ENCODE data around the gene DUSP22.

DUSP22 gene

DNA sequence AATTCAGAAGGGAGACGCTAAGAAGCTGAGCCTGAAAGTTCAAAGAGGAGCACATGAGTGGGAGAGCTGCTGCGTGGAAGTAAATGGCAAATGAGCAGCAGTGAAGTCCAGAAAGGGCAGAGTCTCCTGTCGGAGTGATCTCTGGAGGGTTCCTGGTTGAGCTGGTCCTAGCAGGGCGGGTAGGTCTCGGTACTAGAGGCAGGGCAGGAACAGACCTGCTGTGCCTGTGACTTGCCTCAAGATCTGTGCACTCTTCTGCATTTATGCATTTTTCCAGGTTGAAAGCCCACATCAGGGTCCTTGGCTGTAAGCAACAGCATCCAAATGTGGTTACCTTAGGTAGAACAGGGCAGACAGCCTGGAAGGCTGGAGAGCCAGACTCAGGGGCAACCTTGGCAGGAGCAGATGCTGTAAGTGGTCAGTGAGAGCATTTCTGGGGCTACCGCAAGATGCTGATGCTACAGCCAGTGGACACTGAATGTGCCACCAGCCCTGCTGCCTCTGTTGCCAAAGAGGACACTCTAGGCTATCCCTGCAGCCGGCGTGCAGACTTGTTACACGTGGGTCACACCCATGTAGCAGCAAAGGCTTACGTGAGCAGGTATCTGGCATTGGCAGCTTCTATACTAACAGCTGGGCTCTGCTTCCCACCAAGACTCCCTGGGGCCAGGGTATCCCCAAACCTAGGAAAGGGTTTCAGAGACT lies 8.4 kb downstream of the DUSP22 start:
- H3K79me2 ChIP-seq (ENCODE audit: control insufficient read depth, insufficient read depth, low read length) = peaks cover 2% of the 10 kb centered on the region
- H3K4me3 ChIP-seq (ENCODE audit: low read length) = no peak overlapping the region
- H3K23ac ChIP-seq (ENCODE audit: low read length) = no peak overlapping the region
- no peak overlapping the region for H2AK5ac ChIP-seq (ENCODE audit: low read length)
- no peak overlapping the region for H4K5ac ChIP-seq (ENCODE audit: low read length)
- no peak overlapping the region for H3K18ac ChIP-seq (ENCODE audit: low read length)
- no peak overlapping the region for H3K56ac ChIP-seq (ENCODE audit: low read length)
- H3K4me1 ChIP-seq (ENCODE audit: control insufficient read depth, low read depth, low read length) = no peaks in the 10 kb centered on the region
- no peaks in the 10 kb centered on the region for H3K27me3 ChIP-seq (ENCODE audit: insufficient read depth, low read length, poor library complexity)
- H3K36me3 ChIP-seq (ENCODE audit: control insufficient read depth, insufficient read depth, low read length) = no peaks in the 10 kb centered on the region
- H2BK120ac ChIP-seq (ENCODE audit: low read depth, low read length) = no peak overlapping the region
- H2BK5ac ChIP-seq (ENCODE audit: low read length) = no peak overlapping the region
- no peak overlapping the region for H3K27ac ChIP-seq (ENCODE audit: low read depth, low read length)
- H2BK15ac ChIP-seq (replicated peaks; ENCODE audit: low read depth) = no peak overlapping the region
- no peak overlapping the region for H3K9ac ChIP-seq (ENCODE audit: low read length)
- no peak for DNase-seq
- H3K79me1 ChIP-seq (ENCODE audit: low read length) = peaks cover 10% of the 10 kb centered on the region
- no CpG with 5 or more reads among the region's 10 CpGs for WGBS (ENCODE audit: extremely low coverage, insufficient coverage, low lambda C conversion rate)
- no peak overlapping the region for H4K8ac ChIP-seq (ENCODE audit: low read depth, low read length)
- no peak overlapping the region for H3K4ac ChIP-seq (ENCODE audit: low read depth, low read length)
- no peak overlapping the region for H3K4me2 ChIP-seq (ENCODE audit: low read length)

GRCh38 chr6:301526-301925 lies 9.2 kb downstream of the DUSP22 start:
- no CpG with 5 or more reads among the region's 8 CpGs for WGBS (ENCODE audit: extremely low coverage, insufficient coverage, low lambda C conversion rate)

DNA sequence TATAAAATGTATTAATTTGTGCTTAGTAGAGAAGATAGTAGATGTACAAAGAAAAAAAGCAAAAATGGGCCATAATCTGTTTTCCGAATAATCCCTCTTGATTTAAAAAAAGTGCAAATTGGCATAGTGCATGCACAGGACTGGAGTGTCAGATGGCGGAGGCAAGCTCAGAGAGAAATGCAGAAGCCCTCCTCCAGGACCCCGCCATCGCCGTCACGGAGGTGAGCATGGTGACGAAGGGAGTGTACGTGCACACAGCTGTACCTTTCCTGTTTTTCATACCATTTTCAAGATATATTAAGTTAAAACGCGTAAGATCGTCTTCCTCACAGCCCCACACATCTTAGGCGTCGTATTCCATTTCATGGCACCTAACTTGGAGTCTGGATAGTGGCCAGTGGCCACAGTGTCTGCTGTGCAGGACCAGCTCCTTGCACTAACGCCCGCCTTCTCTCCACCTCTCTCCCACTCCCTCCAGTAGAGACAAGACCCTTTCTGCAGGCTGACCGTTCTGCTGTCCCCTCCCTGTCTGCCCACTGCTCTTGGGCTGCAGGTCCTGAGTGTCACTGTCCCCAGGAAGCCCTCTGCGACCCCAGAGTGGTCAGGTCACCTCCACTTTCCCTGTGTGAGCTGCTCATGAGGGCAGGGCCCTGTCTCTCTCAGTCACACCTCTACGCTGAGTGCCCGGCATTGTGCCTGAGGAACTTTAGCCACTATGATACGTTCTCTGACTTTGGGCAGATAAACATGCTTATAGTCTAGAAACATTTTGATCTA lies 9.8 kb downstream of the DUSP22 start:
- WGBS (ENCODE audit: extremely low coverage, insufficient coverage, low lambda C conversion rate) = no CpG with 5 or more reads among the region's 20 CpGs
- no peaks in the 10 kb centered on the region for H3K27me3 ChIP-seq (ENCODE audit: insufficient read depth, low read length, poor library complexity)
- H3K56ac ChIP-seq (ENCODE audit: low read length) = no peak overlapping the region
- no peak overlapping the region for H3K4ac ChIP-seq (ENCODE audit: low read depth, low read length)
- no peak for DNase-seq
- H3K23ac ChIP-seq (ENCODE audit: low read length) = no peak overlapping the region
- H3K79me2 ChIP-seq (ENCODE audit: control insufficient read depth, insufficient read depth, low read length) = no peaks in the 10 kb centered on the region
- H4K5ac ChIP-seq (ENCODE audit: low read length) = no peak overlapping the region
- no peak overlapping the region for H2BK15ac ChIP-seq (replicated peaks; ENCODE audit: low read depth)
- no peak overlapping the region for H4K8ac ChIP-seq (ENCODE audit: low read depth, low read length)
- H3K9ac ChIP-seq (ENCODE audit: low read length) = no peak overlapping the region
- peaks cover 4% of the 10 kb centered on the region for H3K79me1 ChIP-seq (ENCODE audit: low read length)
- H2AK5ac ChIP-seq (ENCODE audit: low read length) = no peak overlapping the region
- H3K4me2 ChIP-seq (ENCODE audit: low read length) = no peak overlapping the region
- no peak overlapping the region for H2BK5ac ChIP-seq (ENCODE audit: low read length)
- H3K18ac ChIP-seq (ENCODE audit: low read length) = no peak overlapping the region
- H3K27ac ChIP-seq (ENCODE audit: low read depth, low read length) = no peak overlapping the region
- no peaks in the 10 kb centered on the region for H3K4me1 ChIP-seq (ENCODE audit: control insufficient read depth, low read depth, low read length)
- no peaks in the 10 kb centered on the region for H3K36me3 ChIP-seq (ENCODE audit: control insufficient read depth, insufficient read depth, low read length)
- H2BK120ac ChIP-seq (ENCODE audit: low read depth, low read length) = no peak overlapping the region
- no peak overlapping the region for H3K4me3 ChIP-seq (ENCODE audit: low read length)

More at GRCh38 chr6:301526-301925, 9.2 kb downstream of the DUSP22 start:
- no peak overlapping the region for H3K18ac ChIP-seq (ENCODE audit: low read length)
- DNase-seq = no peak
- no peak overlapping the region for H3K4me2 ChIP-seq (ENCODE audit: low read length)
- no peak overlapping the region for H3K4me3 ChIP-seq (ENCODE audit: low read length)
- no peak overlapping the region for H2BK5ac ChIP-seq (ENCODE audit: low read length)
- no peak overlapping the region for H3K23ac ChIP-seq (ENCODE audit: low read length)
- no peaks in the 10 kb centered on the region for H3K27me3 ChIP-seq (ENCODE audit: insufficient read depth, low read length, poor library complexity)
- no peak overlapping the region for H3K4ac ChIP-seq (ENCODE audit: low read depth, low read length)
- H3K27ac ChIP-seq (ENCODE audit: low read depth, low read length) = no peak overlapping the region
- no peak overlapping the region for H4K8ac ChIP-seq (ENCODE audit: low read depth, low read length)
- no peak overlapping the region for H2BK120ac ChIP-seq (ENCODE audit: low read depth, low read length)
- no peak overlapping the region for H3K9ac ChIP-seq (ENCODE audit: low read length)
- no peaks in the 10 kb centered on the region for H3K36me3 ChIP-seq (ENCODE audit: control insufficient read depth, insufficient read depth, low read length)
- no peak overlapping the region for H2AK5ac ChIP-seq (ENCODE audit: low read length)
- no peak overlapping the region for H3K56ac ChIP-seq (ENCODE audit: low read length)
- H2BK15ac ChIP-seq (replicated peaks; ENCODE audit: low read depth) = no peak overlapping the region
- H4K5ac ChIP-seq (ENCODE audit: low read length) = no peak overlapping the region
- peaks cover 7% of the 10 kb centered on the region for H3K79me1 ChIP-seq (ENCODE audit: low read length)
- no peaks in the 10 kb centered on the region for H3K4me1 ChIP-seq (ENCODE audit: control insufficient read depth, low read depth, low read length)
- H3K79me2 ChIP-seq (ENCODE audit: control insufficient read depth, insufficient read depth, low read length) = peaks cover 2% of the 10 kb centered on the region

DNA sequence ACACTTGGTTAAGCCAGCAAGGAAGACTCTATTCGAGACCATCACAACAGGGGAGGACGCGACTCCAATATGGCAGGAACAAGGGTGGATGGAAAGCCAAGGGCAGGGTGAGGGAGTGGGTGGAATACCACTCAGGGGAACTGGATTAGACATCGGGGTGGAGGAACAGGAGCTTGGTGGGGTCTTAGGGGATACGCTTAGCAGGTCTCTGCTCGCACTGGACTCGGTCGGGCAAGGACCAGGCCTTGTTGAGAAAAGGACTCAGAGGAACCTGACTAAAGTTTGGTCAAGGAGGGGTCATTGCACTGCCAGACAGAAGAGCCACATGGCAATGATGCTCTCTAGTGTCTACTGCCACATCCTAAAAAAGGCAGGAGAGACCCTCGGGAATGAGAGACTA lies 10.5 kb downstream of the DUSP22 start:
- DNase-seq = no peak
- H3K4me1 ChIP-seq (ENCODE audit: control insufficient read depth, low read depth, low read length) = no peaks in the 10 kb centered on the region
- H4K8ac ChIP-seq (ENCODE audit: low read depth, low read length) = no peak overlapping the region
- H2BK15ac ChIP-seq (replicated peaks; ENCODE audit: low read depth) = no peak overlapping the region
- no CpG with 5 or more reads among the region's 9 CpGs for WGBS (ENCODE audit: extremely low coverage, insufficient coverage, low lambda C conversion rate)
- H2AK5ac ChIP-seq (ENCODE audit: low read length) = no peak overlapping the region
- H3K9ac ChIP-seq (ENCODE audit: low read length) = no peak overlapping the region
- no peak overlapping the region for H3K56ac ChIP-seq (ENCODE audit: low read length)
- no peak overlapping the region for H4K5ac ChIP-seq (ENCODE audit: low read length)
- no peak overlapping the region for H3K4ac ChIP-seq (ENCODE audit: low read depth, low read length)
- no peak overlapping the region for H2BK5ac ChIP-seq (ENCODE audit: low read length)
- no peak overlapping the region for H3K23ac ChIP-seq (ENCODE audit: low read length)
- H3K4me2 ChIP-seq (ENCODE audit: low read length) = no peak overlapping the region
- H3K79me1 ChIP-seq (ENCODE audit: low read length) = peaks cover 3% of the 10 kb centered on the region
- H2BK120ac ChIP-seq (ENCODE audit: low read depth, low read length) = no peak overlapping the region
- H3K18ac ChIP-seq (ENCODE audit: low read length) = no peak overlapping the region
- no peak overlapping the region for H3K4me3 ChIP-seq (ENCODE audit: low read length)
- no peaks in the 10 kb centered on the region for H3K79me2 ChIP-seq (ENCODE audit: control insufficient read depth, insufficient read depth, low read length)
- H3K36me3 ChIP-seq (ENCODE audit: control insufficient read depth, insufficient read depth, low read length) = no peaks in the 10 kb centered on the region
- H3K27ac ChIP-seq (ENCODE audit: low read depth, low read length) = no peak overlapping the region
- H3K27me3 ChIP-seq (ENCODE audit: insufficient read depth, low read length, poor library complexity) = no peaks in the 10 kb centered on the region

GRCh38 chr6:303263-303662 lies 11.0 kb downstream of the DUSP22 start:
- Histone ChIP-seq H4K8ac (ENCODE audit: low read depth, low read length) (no peak overlapping the region), H3K36me3 (ENCODE audit: control insufficient read depth, insufficient read depth, low read length) (no peaks in the 10 kb centered on the region), H3K56ac (ENCODE audit: low read length) (no peak overlapping the region), H3K4me2 (ENCODE audit: low read length) (no peak overlapping the region), H3K27me3 (ENCODE audit: insufficient read depth, low read length, poor library complexity) (no peaks in the 10 kb centered on the region), H3K79me1 (ENCODE audit: low read length) (peaks cover 2% of the 10 kb centered on the region), H3K4me3 (ENCODE audit: low read length) (no peak overlapping the region), H3K27ac (ENCODE audit: low read depth, low read length) (no peak overlapping the region), H3K4me1 (ENCODE audit: control insufficient read depth, low read depth, low read length) (no peaks in the 10 kb centered on the region), H4K5ac (ENCODE audit: low read length) (no peak overlapping the region), H3K9ac (ENCODE audit: low read length) (no peak overlapping the region), H2BK120ac (ENCODE audit: low read depth, low read length) (no peak overlapping the region), H3K79me2 (ENCODE audit: control insufficient read depth, insufficient read depth, low read length) (no peaks in the 10 kb centered on the region), H2BK5ac (ENCODE audit: low read length) (no peak overlapping the region), H2AK5ac (ENCODE audit: low read length) (no peak overlapping the region), H3K4ac (ENCODE audit: low read depth, low read length) (no peak overlapping the region), H3K23ac (ENCODE audit: low read length) (no peak overlapping the region), H3K18ac (ENCODE audit: low read length) (no peak overlapping the region), H2BK15ac (replicated peaks; ENCODE audit: low read depth) (no peak overlapping the region)
- no peak for DNase-seq
- no CpG with 5 or more reads among the region's 9 CpGs for WGBS (ENCODE audit: extremely low coverage, insufficient coverage, low lambda C conversion rate)

Data from mesendoderm (in vitro differentiated cells).